Panc1 (cell line): Measurements from ENCODE around the gene DST. TPM values are rescaled to one million over a fixed set of nuclear protein-coding genes. Genes with fewer than 3 reads are reported as not detected.

Experiments used
- ATAC-seq: fragments of 200-7000 bp; cut with Tn5 transposase; 2 replicates; pipeline ENCODE4 v1.9.1; 2020; ENCODE audit warnings: mild to moderate bottlenecking, moderate library complexity
- BruUV-seq: library from RNA; stranded (reverse); fragments of 400-500 nt; replicated peaks from 2 replicates; lab custom pipeline; 2021; lab: Mats Ljungman, UMichigan
- CTCF ChIA-PET: fragments of 300-600 bp; sonication (Branson Sonifier 250); formaldehyde crosslinking; loops from one replicate; lab custom pipeline; 2022; ENCODE audit warnings: antibody characterized with exemption; lab: Charles Lee
- POLR2A ChIA-PET: fragments of 300-600 bp; sonication (Branson Sonifier 250); formaldehyde crosslinking; loops from one replicate; lab custom pipeline; 2022; ENCODE audit warnings: antibody characterized with exemption; lab: Charles Lee
- DNase-seq: peaks from one replicate; pipeline ENCODE4 v3.0.0-alpha.2; 2010; ENCODE audit warnings: low read depth, low spot score
- H3K27ac ChIP-seq: 2 replicates; pipeline ENCODE4 v1.5.1; 2011; ENCODE audit warnings: mild to moderate bottlenecking, low read length, inconsistent platforms
- H3K27me3 ChIP-seq: fragments of 200-500 bp; sonication (Bioruptor generic); 2 replicates; pipeline ENCODE4 v1.6.0; 2014; ENCODE audit warnings: low read length, inconsistent platforms; ENCODE audit not compliant: control insufficient read depth, insufficient read depth
- H3K36me3 ChIP-seq: fragments of 200-500 bp; sonication (Bioruptor generic); 2 replicates; pipeline ENCODE4 v1.5.1; 2014; ENCODE audit warnings: inconsistent platforms, mild to moderate bottlenecking, low read length, moderate library complexity; ENCODE audit not compliant: control insufficient read depth, insufficient read depth
- H3K4me1 ChIP-seq: 2 replicates; pipeline ENCODE4 v1.5.1; 2011; ENCODE audit warnings: inconsistent platforms, mild to moderate bottlenecking, low read length, moderate library complexity; ENCODE audit not compliant: control insufficient read depth, insufficient read depth
- H3K4me3 ChIP-seq, 2 experiments: 2 replicates each; pipeline ENCODE4 v1.5.1; 2011 to 2012; ENCODE audit warnings: low read depth in 2 of 2, low read length in 2 of 2, mild to moderate bottlenecking in 2 of 2, inconsistent platforms in 1 of 2, moderate library complexity in 1 of 2
- H3K9me3 ChIP-seq: fragments of 200-500 bp; sonication (Bioruptor generic); 2 replicates; pipeline ENCODE4 v1.5.1; 2014; ENCODE audit warnings: low read depth, mild to moderate bottlenecking, inconsistent platforms, low read length, moderate library complexity; ENCODE audit not compliant: control insufficient read depth, insufficient read depth
- POLR2AphosphoS5 ChIP-seq: IDR thresholded peaks from 2 replicates; pipeline ENCODE4 v1.6.1; 2012; ENCODE audit warnings: mild to moderate bottlenecking, low read depth, low read length, moderate library complexity
- SIN3A ChIP-seq: IDR thresholded peaks from 2 replicates; pipeline ENCODE4 v1.6.1; 2012; ENCODE audit warnings: low read depth, mild to moderate bottlenecking, low read length, moderate library complexity, borderline replicate concordance; ENCODE audit not compliant: insufficient read depth
- TCF7L2 ChIP-seq: IDR thresholded peaks from 2 replicates; pipeline ENCODE4 v1.6.1; 2011; ENCODE audit warnings: mild to moderate bottlenecking, low read depth, low read length, inconsistent platforms
- in situ Hi-C: cut with HindIII; loops from 2 replicates; pipeline ENCODE4 v1.10.0; 2016; ENCODE audit warnings: low sequenced_read_pairs, low pct_unique_long_range_greater_than_20kb
- intact Hi-C: fragments of 100-400 bp; cut with micrococcal nuclease; formaldehyde crosslinking; loops from one replicate; pipeline ENCODE4 v1.10.0; 2022; ENCODE audit not compliant: unreplicated experiment
- total RNA-seq: library from RNA; stranded (reverse); gene quantifications from one replicate; pipeline ENCODE4 v1.2.1, GENCODE V29; 2021; ENCODE audit not compliant: unreplicated experiment
- TF ChIP-seq, protein P1 (sequence below): fragments of 450-650 bp; IDR thresholded peaks from 2 replicates; pipeline ENCODE4 v1.5.1; 2017; ENCODE audit warnings: mild to moderate bottlenecking
- TF ChIP-seq, protein P2 (sequence below), 2 experiments: IDR thresholded peaks; 2 replicates each; pipeline ENCODE4 v1.6.1; 2011 to 2012; ENCODE audit warnings: low read depth in 2 of 2, control low read depth in 1 of 2, low read length in 1 of 2, mild to moderate bottlenecking in 1 of 2, moderate library complexity in 1 of 2; ENCODE audit not compliant: insufficient read depth in 1 of 2

Gene DST
- total RNA-seq, 1 experiment from 2014 or later, result 230 TPM

DNA sequence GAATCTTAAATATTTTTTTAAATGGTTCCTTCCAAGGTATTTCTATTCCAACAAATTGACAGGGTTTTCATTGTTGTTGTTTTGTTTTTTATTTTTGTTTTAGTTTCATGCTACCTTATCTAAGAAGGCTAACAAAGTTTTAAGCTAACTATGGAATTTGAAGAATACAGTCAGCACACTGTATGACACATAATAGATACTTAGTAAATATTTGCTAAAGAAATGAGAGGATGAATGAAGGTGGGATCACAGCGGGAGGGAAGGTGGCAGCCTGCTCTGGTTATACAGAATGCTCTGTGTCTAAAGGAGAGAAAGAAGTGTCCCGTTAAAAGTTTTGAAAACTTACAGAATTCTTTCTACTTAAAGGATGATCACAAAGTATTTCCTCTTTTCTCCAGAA lies 43.7 kb upstream of the DST start:
- CTCF ChIA-PET, result no interaction called here
- peaks cover 46% of the 10 kb centered on the region for H3K4me1 ChIP-seq
- H3K36me3 ChIP-seq, result no peaks in the 10 kb centered on the region
- intact Hi-C loops (no loop called here), in situ Hi-C loops (no loop called here)
- TF ChIP-seq TCF7L2 (no peak), SIN3A (no peak), POLR2AphosphoS5 (no peak)
- TF ChIP-seq, protein P1, sequence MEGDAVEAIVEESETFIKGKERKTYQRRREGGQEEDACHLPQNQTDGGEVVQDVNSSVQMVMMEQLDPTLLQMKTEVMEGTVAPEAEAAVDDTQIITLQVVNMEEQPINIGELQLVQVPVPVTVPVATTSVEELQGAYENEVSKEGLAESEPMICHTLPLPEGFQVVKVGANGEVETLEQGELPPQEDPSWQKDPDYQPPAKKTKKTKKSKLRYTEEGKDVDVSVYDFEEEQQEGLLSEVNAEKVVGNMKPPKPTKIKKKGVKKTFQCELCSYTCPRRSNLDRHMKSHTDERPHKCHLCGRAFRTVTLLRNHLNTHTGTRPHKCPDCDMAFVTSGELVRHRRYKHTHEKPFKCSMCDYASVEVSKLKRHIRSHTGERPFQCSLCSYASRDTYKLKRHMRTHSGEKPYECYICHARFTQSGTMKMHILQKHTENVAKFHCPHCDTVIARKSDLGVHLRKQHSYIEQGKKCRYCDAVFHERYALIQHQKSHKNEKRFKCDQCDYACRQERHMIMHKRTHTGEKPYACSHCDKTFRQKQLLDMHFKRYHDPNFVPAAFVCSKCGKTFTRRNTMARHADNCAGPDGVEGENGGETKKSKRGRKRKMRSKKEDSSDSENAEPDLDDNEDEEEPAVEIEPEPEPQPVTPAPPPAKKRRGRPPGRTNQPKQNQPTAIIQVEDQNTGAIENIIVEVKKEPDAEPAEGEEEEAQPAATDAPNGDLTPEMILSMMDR, result no peak
- TF ChIP-seq, protein P2, sequence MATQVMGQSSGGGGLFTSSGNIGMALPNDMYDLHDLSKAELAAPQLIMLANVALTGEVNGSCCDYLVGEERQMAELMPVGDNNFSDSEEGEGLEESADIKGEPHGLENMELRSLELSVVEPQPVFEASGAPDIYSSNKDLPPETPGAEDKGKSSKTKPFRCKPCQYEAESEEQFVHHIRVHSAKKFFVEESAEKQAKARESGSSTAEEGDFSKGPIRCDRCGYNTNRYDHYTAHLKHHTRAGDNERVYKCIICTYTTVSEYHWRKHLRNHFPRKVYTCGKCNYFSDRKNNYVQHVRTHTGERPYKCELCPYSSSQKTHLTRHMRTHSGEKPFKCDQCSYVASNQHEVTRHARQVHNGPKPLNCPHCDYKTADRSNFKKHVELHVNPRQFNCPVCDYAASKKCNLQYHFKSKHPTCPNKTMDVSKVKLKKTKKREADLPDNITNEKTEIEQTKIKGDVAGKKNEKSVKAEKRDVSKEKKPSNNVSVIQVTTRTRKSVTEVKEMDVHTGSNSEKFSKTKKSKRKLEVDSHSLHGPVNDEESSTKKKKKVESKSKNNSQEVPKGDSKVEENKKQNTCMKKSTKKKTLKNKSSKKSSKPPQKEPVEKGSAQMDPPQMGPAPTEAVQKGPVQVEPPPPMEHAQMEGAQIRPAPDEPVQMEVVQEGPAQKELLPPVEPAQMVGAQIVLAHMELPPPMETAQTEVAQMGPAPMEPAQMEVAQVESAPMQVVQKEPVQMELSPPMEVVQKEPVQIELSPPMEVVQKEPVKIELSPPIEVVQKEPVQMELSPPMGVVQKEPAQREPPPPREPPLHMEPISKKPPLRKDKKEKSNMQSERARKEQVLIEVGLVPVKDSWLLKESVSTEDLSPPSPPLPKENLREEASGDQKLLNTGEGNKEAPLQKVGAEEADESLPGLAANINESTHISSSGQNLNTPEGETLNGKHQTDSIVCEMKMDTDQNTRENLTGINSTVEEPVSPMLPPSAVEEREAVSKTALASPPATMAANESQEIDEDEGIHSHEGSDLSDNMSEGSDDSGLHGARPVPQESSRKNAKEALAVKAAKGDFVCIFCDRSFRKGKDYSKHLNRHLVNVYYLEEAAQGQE (IDR thresholded peaks at IDR 0.05; ENCODE audit: insufficient read depth in 1 of 2, low read depth in 2 of 2, low read length in 1 of 2), result no peak
- DNase-seq (no peak), ATAC-seq (no peak; the same call in 1 of the 2 replicates)
- H3K9me3 ChIP-seq, result no peaks in the 10 kb centered on the region
- H3K4me3 ChIP-seq, result no peak overlapping the region
- POLR2A ChIA-PET, result no interaction called here
- H3K27me3 ChIP-seq, result no peaks in the 10 kb centered on the region
- no peak overlapping the region for H3K27ac ChIP-seq
- no TSS peak for BruUV-seq

DNA sequence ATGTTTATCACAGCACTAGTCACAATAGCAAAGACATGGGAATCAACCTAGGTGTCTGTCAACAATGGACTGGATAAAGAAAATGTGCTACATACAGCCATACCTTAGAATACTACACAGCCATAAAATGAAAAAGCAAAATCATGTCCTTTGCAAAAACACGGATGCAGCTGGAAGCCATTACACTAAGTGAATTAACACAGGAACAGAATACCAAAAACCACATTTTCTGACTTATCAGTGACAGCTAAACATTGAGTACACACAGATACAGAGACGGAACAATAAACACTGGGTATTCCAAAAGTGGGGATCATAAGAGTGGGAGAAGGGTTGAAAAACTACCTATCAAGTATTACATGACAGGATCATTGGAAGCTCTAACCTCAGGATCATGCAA lies 43.3 kb upstream of the DST start:
- ATAC-seq, result no peak
- CTCF ChIA-PET, result no interaction called here
- POLR2A ChIA-PET, result no interaction called here
- BruUV-seq, result no TSS peak
- TF ChIP-seq, protein P1, result no peak
- no peak overlapping the region for H3K4me3 ChIP-seq
- no peaks in the 10 kb centered on the region for H3K9me3 ChIP-seq
- no peak overlapping the region for H3K27ac ChIP-seq
- DNase-seq, result no peak
- intact Hi-C loops, result no loop called here
- H3K36me3 ChIP-seq, result no peaks in the 10 kb centered on the region
- H3K27me3 ChIP-seq, result no peaks in the 10 kb centered on the region
- peaks cover 42% of the 10 kb centered on the region for H3K4me1 ChIP-seq
- in situ Hi-C loops, result no loop called here
